ENCODE measurements around the gene CDK7. TPM values are rescaled to one million over a fixed set of nuclear protein-coding genes. Genes with fewer than 3 reads are reported as not detected.
A peak's percentile ranks its signal among the peaks of the same experiment; 100 is the strongest.
"Not testable (repeated sequence)": the region's sequence is repeated elsewhere in the genome, so short reads cannot be mapped to it uniquely, and the experiment has no call there.

The CDK7 gene
- total RNA-seq, 2 experiments from 2014 or later: 40.6 to 46.2 TPM

- CTCF ChIA-PET: interaction anchor here (1.0 to 1.4 kb wide), 2 partner anchors 12 to 120 kb away, joined by 3 read pairs; partner anchors contain the start of gene SLC30A5
- no peaks in the 10 kb centered on the region for H3K27me3 Mint-ChIP-seq
- POLR2A ChIA-PET: interaction anchor here (1.1 to 1.5 kb wide), 2 partner anchors 9 to 24 kb away, joined by 4 read pairs; partner anchors contain the start of gene CENPH
- TF ChIP-seq, protein P1, sequence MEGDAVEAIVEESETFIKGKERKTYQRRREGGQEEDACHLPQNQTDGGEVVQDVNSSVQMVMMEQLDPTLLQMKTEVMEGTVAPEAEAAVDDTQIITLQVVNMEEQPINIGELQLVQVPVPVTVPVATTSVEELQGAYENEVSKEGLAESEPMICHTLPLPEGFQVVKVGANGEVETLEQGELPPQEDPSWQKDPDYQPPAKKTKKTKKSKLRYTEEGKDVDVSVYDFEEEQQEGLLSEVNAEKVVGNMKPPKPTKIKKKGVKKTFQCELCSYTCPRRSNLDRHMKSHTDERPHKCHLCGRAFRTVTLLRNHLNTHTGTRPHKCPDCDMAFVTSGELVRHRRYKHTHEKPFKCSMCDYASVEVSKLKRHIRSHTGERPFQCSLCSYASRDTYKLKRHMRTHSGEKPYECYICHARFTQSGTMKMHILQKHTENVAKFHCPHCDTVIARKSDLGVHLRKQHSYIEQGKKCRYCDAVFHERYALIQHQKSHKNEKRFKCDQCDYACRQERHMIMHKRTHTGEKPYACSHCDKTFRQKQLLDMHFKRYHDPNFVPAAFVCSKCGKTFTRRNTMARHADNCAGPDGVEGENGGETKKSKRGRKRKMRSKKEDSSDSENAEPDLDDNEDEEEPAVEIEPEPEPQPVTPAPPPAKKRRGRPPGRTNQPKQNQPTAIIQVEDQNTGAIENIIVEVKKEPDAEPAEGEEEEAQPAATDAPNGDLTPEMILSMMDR (IDR thresholded peaks at IDR 0.05): no peak
- H3K27ac Mint-ChIP-seq: no peak overlapping the region
- H3K9me3 Mint-ChIP-seq: no peaks in the 10 kb centered on the region
- H3K4me1 Mint-ChIP-seq (ENCODE audit: low read depth): peaks cover 9% of the 10 kb centered on the region
- no peak overlapping the region for H3K4me3 Mint-ChIP-seq
- H3K36me3 Mint-ChIP-seq (ENCODE audit: low read depth): peaks cover 21% of the 10 kb centered on the region
- ATAC-seq (no peak), DNase-seq (no peak)
- intact Hi-C loops (cut with micrococcal nuclease): no loop called here
These were observed 21.0 kb upstream of the CDK7 start for GRCh38 chr5:69213513-69214215.

DNA sequence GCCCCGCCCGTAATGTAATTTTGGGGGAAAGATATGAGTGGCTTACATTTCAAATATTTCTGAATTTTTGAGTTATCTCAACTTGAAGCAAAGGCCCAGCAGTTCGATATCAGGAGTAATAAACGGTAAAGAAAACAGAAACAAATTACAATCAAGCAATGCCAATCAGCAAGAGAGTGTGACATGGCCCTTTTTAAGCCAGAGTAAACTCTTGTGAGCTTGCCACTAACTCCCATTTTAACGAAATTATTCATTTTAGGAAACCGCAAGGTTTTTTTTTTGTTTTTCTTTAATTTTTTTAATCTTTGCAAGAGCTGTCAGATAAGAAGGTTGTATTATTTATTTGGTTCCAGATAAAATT is 17.6 kb upstream of the CDK7 start:
- TF ChIP-seq, protein P1 (IDR thresholded peaks at IDR 0.05): no peak
- H3K27ac Mint-ChIP-seq: peak overlapping the region; percentile 93
- H3K9me3 Mint-ChIP-seq: peaks cover 1% of the 10 kb centered on the region
- H3K4me1 Mint-ChIP-seq (ENCODE audit: low read depth): peaks cover 16% of the 10 kb centered on the region
- intact Hi-C loops (cut with micrococcal nuclease): no loop called here
- POLR2A ChIA-PET: no interaction called here
- peaks cover 15% of the 10 kb centered on the region for H3K36me3 Mint-ChIP-seq (ENCODE audit: low read depth)
- CTCF ChIA-PET: no interaction called here
- no peaks in the 10 kb centered on the region for H3K27me3 Mint-ChIP-seq
- ATAC-seq: no peak
- peak overlapping the region; percentile 88 for H3K4me3 Mint-ChIP-seq
- no peak for DNase-seq

DNA sequence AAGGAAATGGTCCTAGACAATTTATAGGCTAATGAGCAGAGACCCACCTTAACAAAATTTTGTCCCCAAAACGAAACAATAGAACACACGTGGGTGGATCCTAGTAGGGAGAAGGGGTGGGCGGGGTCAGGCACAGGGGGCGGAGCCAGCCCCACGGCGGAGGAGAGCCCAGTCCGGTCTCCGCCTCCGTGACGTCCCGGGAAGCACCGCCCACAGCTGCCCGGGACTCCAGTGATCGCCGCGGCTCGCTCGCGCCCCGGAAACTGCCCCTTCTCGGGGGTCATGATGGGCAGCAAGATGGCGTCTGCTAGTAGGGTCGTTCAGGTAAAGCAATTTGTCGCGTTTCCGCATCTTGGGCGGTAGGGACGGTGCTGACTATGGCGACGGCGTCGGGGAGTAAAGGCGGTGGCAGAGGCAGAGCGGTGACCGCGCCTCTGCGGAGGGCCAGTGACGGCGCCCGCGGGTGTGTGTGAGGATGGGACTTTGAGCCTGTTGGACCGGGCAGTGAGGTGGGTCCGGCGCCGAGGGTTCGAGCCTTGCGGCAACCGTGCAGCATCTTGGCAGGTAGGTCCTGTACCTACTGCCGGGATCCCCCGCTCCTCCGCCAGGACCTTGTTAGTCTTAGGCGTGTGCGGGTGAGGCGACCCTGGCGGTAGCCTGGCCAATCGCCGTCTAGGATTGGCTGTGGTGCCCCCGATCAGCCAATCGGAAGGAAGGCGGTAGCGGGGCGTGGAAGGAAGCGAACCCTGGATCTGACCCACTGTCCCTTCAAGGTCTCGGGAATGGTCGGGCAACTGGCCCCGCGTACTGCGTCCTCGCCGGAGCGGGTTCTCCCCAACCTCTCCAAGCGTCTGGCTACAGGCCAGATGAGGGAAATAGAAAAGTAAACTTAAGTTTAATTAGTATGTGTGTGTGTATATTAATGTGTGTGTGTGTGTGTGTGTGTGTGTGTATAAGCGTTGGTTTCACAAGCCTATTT is 16.8 kb upstream of the CDK7 start:
- CTCF ChIA-PET: no interaction called here
- peak overlapping the region; percentile 93 for H3K27ac Mint-ChIP-seq
- peak overlapping the region; percentile 88 for H3K4me3 Mint-ChIP-seq
- no peaks in the 10 kb centered on the region for H3K27me3 Mint-ChIP-seq
- POLR2A ChIA-PET: interaction anchor here (0.9 kb wide), 1 partner anchor 16 kb away, joined by 4 read pairs; the partner anchor contains the start of gene CDK7
- ATAC-seq: peak; percentile 92
- H3K36me3 Mint-ChIP-seq (ENCODE audit: low read depth): peaks cover 15% of the 10 kb centered on the region
- peaks cover 19% of the 10 kb centered on the region for H3K4me1 Mint-ChIP-seq (ENCODE audit: low read depth)
- peak; percentile 98 for DNase-seq
- TF ChIP-seq, protein P1 (IDR thresholded peaks at IDR 0.05): no peak
- peaks cover 1% of the 10 kb centered on the region for H3K9me3 Mint-ChIP-seq
- intact Hi-C loops (cut with micrococcal nuclease): no loop called here

DNA sequence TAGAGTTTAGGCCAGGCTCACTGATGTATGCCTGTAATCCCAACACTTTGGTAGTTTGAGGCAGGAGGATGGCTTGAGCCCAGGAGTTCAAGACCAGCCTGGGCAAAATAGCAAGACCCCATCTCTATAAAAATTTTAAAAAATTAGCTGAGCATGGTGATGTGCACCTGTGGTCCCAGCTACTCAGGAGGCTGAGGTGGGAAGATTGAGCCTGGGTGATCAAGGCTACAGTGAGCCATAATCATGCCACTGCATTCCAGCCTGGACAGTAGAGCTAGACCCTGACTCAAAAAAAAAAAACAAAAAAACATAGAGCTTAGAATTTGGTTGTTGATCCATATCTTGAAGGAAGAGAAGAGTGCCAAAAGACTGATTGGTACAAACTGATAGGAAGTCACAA is 14.7 kb upstream of the CDK7 start:
- Mint-ChIP-seq H3K9me3 (peaks cover 1% of the 10 kb centered on the region), H3K27ac (no peak overlapping the region), H3K36me3 (ENCODE audit: low read depth) (peaks cover 9% of the 10 kb centered on the region), H3K4me1 (ENCODE audit: low read depth) (peaks cover 19% of the 10 kb centered on the region), H3K27me3 (no peaks in the 10 kb centered on the region), H3K4me3 (no peak overlapping the region)
- DNase-seq (no peak), ATAC-seq (no peak)
- ChIA-PET CTCF (interaction anchor here (1.1 kb wide), 1 partner anchor 126 kb away, joined by 4 read pairs; the partner anchor contains the start of gene SLC30A5), POLR2A (interaction anchor here (0.8 kb wide), 1 partner anchor 52 kb away, joined by 3 read pairs; no protein-coding TSS in a partner anchor)
- intact Hi-C loops (cut with micrococcal nuclease): no loop called here
- TF ChIP-seq, protein P1 (IDR thresholded peaks at IDR 0.05): no peak

DNA sequence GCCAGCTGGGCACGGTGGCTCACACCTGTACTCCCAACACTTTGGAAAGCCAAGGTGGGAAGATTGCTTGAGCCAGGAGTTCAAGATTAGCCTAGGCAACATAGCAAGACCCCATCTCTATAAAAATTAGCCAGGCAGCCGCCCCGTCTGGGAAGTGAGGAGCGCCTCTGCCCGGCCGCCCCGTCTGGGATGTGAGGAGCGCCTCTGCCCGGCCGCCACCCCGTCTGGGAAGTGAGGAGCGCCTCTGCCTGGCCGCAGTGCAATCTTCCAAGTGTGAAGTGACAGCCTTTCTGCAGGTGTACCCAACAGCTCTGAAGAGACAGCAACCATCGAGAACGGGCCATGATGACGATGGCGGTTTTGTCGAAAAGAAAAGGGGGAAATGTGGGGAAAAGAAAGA is 14.3 kb upstream of the CDK7 start:
- ATAC-seq; H3K36me3 Mint-ChIP-seq (ENCODE audit: low read depth); H3K9me3 Mint-ChIP-seq; DNase-seq; H3K4me3 Mint-ChIP-seq; H3K27me3 Mint-ChIP-seq; H3K27ac Mint-ChIP-seq; intact Hi-C loops (cut with micrococcal nuclease): not testable (repeated sequence)
- peaks cover 19% of the 10 kb centered on the region for H3K4me1 Mint-ChIP-seq (ENCODE audit: low read depth)
- ChIA-PET POLR2A (interaction anchor here (0.8 kb wide), 1 partner anchor 52 kb away, joined by 3 read pairs; no protein-coding TSS in a partner anchor), CTCF (interaction anchor here (1.1 kb wide), 1 partner anchor 127 kb away, joined by 4 read pairs; the partner anchor contains the start of gene SLC30A5)

DNA sequence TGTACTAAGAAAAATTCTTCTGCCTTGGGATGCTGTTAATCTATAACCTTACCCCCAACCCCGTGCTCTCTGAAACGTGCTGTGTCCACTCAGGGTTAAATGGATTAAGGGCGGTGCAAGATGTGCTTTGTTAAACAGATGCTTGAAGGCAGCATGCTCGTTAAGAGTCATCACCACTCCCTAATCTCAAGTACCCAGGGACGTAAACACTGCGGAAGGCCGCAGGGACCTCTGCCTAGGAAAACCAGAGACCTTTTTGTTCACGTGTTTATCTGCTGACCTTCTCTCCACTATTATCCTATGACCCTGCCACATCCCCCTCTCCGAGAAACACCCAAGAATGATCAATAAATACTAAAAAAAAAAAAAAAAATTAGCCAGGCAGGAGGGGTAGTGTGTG is 13.9 kb upstream of the CDK7 start:
- CTCF ChIA-PET; H3K36me3 Mint-ChIP-seq (ENCODE audit: low read depth); H3K27ac Mint-ChIP-seq; POLR2A ChIA-PET; DNase-seq; H3K4me3 Mint-ChIP-seq; intact Hi-C loops (cut with micrococcal nuclease); ATAC-seq; H3K27me3 Mint-ChIP-seq; H3K9me3 Mint-ChIP-seq: not testable (repeated sequence)
- peaks cover 19% of the 10 kb centered on the region for H3K4me1 Mint-ChIP-seq (ENCODE audit: low read depth)
